HuH-7.5 (cell line): ENCODE data around the gene PTPRD.
"Not testable (repeated sequence)": the region's sequence is repeated elsewhere in the genome, so short reads cannot be mapped to it uniquely, and the experiment has no call there.

ENCODE experiments used
- DNase-seq: peaks from one replicate; pipeline ENCODE4 v3.0.0; 2011; ENCODE audit warnings: low spot score

The PTPRD gene

GRCh38 chr9:9492506-9492905 is 1120.3 kb downstream of the PTPRD start:
- no peak for DNase-seq

- DNase-seq: no peak
These were observed 1123.6 kb downstream of the PTPRD start for GRCh38 chr9:9489183-9489582.

GRCh38 chr9:9483175-9483574 is 1129.6 kb downstream of the PTPRD start:
- no peak for DNase-seq

GRCh38 chr9:9478741-9479140 is 1134.1 kb downstream of the PTPRD start:
- DNase-seq: no peak

GRCh38 chr9:9469271-9469670 is 1143.5 kb downstream of the PTPRD start:
- DNase-seq: no peak

- DNase-seq: not testable (repeated sequence)
These were observed 1170.9 kb downstream of the PTPRD start for GRCh38 chr9:9441874-9442273.

- no peak for DNase-seq
These were observed 1175.2 kb downstream of the PTPRD start for GRCh38 chr9:9437641-9438040.

GRCh38 chr9:9426454-9426853 is 1186.3 kb downstream of the PTPRD start:
- not testable (repeated sequence) for DNase-seq

- DNase-seq: no peak
These were observed 1200.6 kb downstream of the PTPRD start for GRCh38 chr9:9412241-9412640.

GRCh38 chr9:9410736-9411135 is 1202.1 kb downstream of the PTPRD start:
- DNase-seq: no peak

GRCh38 chr9:9399982-9400381 is 1212.8 kb downstream of the PTPRD start:
- DNase-seq: no peak

- no peak for DNase-seq
These were observed 1216.3 kb downstream of the PTPRD start for GRCh38 chr9:9396518-9396917.

- no peak for DNase-seq
These were observed 1217.3 kb downstream of the PTPRD start for GRCh38 chr9:9395539-9395938.

GRCh38 chr9:9392755-9393154 is 1220.0 kb downstream of the PTPRD start:
- no peak for DNase-seq

GRCh38 chr9:9389904-9390303 is 1222.9 kb downstream of the PTPRD start:
- DNase-seq: no peak

- no peak for DNase-seq
These were observed 1225.2 kb downstream of the PTPRD start for GRCh38 chr9:9387511-9388115.

- no peak for DNase-seq
These were observed 1250.5 kb downstream of the PTPRD start for GRCh38 chr9:9362332-9362731.

- no peak for DNase-seq
These were observed 1259.8 kb downstream of the PTPRD start for GRCh38 chr9:9352877-9353481.

GRCh38 chr9:9341203-9341602 is 1271.6 kb downstream of the PTPRD start:
- no peak for DNase-seq

- DNase-seq: no peak
These were observed 1275.7 kb downstream of the PTPRD start for GRCh38 chr9:9337129-9337528.

- no peak for DNase-seq
These were observed 1286.1 kb downstream of the PTPRD start for GRCh38 chr9:9326749-9327148.

GRCh38 chr9:9319007-9319406 is 1293.8 kb downstream of the PTPRD start:
- DNase-seq: no peak

GRCh38 chr9:9310743-9311142 is 1302.1 kb downstream of the PTPRD start:
- not testable (repeated sequence) for DNase-seq

- DNase-seq: no peak
These were observed 1307.2 kb downstream of the PTPRD start for GRCh38 chr9:9305600-9305999.
